ENCODE measurements around the gene TRIM60. TPM values are rescaled to one million over a fixed set of nuclear protein-coding genes. Genes with fewer than 3 reads are reported as not detected.
"Not testable (repeated sequence)": the region's sequence is repeated elsewhere in the genome, so short reads cannot be mapped to it uniquely, and the experiment has no call there.

The TRIM60 gene
- total and polyA plus RNA-seq, 8 donors, result not detected

DNA sequence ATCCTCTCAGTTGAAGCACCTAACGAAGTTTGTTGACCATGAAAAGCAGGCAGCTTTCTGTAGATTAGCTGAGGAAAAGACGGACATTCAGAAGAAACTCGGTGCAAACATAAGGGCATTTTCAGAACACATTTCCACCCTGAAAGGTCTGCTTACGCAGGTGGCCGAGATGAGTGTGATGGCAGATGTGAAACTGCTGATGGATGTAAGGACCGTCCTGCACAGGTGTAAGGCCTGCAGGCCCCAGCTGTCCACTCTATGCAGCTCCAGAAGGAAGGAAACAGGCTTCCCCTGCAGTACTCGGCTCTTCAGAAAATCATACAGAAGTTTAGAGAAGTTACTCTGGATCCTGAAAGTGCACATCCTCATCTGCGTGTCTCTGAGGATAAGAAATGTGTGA lies 20.8 kb upstream of the TRIM60 start:
- ATAC-seq (no peak), DNase-seq (no peak), FAIRE-seq (no peak)
- TF ChIP-seq, protein P1, sequence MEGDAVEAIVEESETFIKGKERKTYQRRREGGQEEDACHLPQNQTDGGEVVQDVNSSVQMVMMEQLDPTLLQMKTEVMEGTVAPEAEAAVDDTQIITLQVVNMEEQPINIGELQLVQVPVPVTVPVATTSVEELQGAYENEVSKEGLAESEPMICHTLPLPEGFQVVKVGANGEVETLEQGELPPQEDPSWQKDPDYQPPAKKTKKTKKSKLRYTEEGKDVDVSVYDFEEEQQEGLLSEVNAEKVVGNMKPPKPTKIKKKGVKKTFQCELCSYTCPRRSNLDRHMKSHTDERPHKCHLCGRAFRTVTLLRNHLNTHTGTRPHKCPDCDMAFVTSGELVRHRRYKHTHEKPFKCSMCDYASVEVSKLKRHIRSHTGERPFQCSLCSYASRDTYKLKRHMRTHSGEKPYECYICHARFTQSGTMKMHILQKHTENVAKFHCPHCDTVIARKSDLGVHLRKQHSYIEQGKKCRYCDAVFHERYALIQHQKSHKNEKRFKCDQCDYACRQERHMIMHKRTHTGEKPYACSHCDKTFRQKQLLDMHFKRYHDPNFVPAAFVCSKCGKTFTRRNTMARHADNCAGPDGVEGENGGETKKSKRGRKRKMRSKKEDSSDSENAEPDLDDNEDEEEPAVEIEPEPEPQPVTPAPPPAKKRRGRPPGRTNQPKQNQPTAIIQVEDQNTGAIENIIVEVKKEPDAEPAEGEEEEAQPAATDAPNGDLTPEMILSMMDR (IDR thresholded peaks at IDR 0.05), result no peak
- Histone ChIP-seq H3K27me3 (no peaks in the 10 kb centered on the region), H3K36me3 (no peaks in the 10 kb centered on the region), H3K27ac (no peak overlapping the region), H3K4me1 (no peaks in the 10 kb centered on the region), H3K9me3 (no peaks in the 10 kb centered on the region), H3K4me3 (no peak overlapping the region)
- 69 to 81% methylated on average over 8 of the region's 8 CpGs for WGBS, 2 donors
- intact Hi-C loops (cut with DNase I), result no loop called here

DNA sequence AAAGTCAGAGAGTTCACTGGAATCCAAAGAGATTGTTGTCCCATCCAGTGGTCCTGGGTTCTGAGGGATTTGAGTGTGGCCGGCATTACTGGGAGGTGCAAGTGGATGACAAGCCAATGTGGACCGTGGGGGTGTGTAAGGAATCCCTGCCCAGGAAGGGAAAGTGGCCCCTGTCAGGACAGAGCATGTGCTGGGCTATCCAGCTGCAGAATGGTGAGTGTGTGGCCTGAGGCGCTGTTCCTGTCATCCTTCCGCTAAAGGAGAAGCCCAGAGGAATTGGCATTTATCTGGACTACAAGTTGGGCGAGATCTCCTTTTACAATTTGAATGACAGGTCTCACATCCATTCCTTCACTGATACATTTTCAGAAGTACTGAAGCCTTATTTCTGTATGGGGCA lies 20.4 kb upstream of the TRIM60 start:
- TF ChIP-seq, protein P1 (IDR thresholded peaks at IDR 0.05), result no peak
- intact Hi-C loops (cut with DNase I), result no loop called here
- no peak for DNase-seq
- no peaks in the 10 kb centered on the region for H3K27me3 ChIP-seq
- no peaks in the 10 kb centered on the region for H3K4me1 ChIP-seq
- H3K4me3 ChIP-seq, result no peak overlapping the region
- H3K36me3 ChIP-seq, result no peaks in the 10 kb centered on the region
- H3K9me3 ChIP-seq, result no peaks in the 10 kb centered on the region
- 73 to 82% methylated on average over 5 of the region's 5 CpGs for WGBS, 2 donors
- no peak for FAIRE-seq
- H3K27ac ChIP-seq, result no peak overlapping the region
- no peak for ATAC-seq

DNA sequence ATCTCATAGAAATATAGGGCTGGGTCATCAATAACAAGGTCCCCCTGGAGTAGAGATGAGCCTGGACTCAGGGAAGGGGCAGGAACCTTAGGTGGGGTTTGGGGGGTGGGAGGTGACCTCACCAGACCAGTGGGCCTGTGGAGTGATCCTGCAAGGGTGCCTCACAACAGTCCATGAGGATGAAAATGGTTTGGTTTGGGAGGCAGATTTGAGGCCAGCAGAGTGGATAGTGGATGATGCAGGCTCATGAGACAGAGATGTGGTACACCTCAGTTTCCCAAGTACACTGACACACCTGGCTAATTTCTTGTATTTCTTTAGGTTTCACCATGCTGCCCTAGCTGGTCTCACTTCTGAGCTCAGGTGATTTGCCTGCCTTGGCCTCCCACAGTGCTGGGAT lies 18.1 kb upstream of the TRIM60 start:
- no peaks in the 10 kb centered on the region for H3K36me3 ChIP-seq
- H3K9me3 ChIP-seq, result no peaks in the 10 kb centered on the region
- DNase-seq, result no peak
- no peak for FAIRE-seq
- no peaks in the 10 kb centered on the region for H3K4me1 ChIP-seq
- TF ChIP-seq, protein P1 (IDR thresholded peaks at IDR 0.05), result no peak
- no peak overlapping the region for H3K27ac ChIP-seq
- ATAC-seq, result no peak
- intact Hi-C loops (cut with DNase I), result no loop called here
- no peak overlapping the region for H3K4me3 ChIP-seq
- no peaks in the 10 kb centered on the region for H3K27me3 ChIP-seq

DNA sequence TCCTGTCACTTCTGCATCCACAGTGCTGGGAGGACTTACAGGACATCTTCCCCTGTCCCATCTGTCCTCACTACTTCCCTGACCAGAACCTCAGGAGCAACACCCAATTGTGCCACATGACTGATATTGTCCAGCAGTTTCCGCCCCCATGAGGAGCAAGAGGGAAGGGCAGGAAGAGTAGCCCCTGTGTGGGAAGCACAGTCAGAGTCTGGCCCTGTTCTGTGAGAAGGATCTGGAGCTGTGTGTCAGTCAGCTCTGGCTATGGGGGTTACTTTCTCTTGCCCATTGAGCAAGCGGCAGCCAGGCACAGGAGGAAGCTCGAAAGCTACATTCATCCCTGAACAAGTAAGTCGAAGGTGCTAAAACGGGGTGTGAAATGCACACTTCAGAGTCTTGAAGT lies 14.8 kb upstream of the TRIM60 start:
- Histone ChIP-seq H3K27ac (no peak overlapping the region), H3K27me3 (no peaks in the 10 kb centered on the region), H3K4me3 (no peak overlapping the region), H3K9me3 (no peaks in the 10 kb centered on the region), H3K36me3 (no peaks in the 10 kb centered on the region), H3K4me1 (no peaks in the 10 kb centered on the region)
- DNase-seq (no peak), ATAC-seq (no peak), FAIRE-seq (no peak)
- intact Hi-C loops (cut with DNase I), result no loop called here
- TF ChIP-seq, protein P1 (IDR thresholded peaks at IDR 0.05), result no peak
- WGBS, 2 donors, result 32 to 52% methylated on average over 5 of the region's 5 CpGs

DNA sequence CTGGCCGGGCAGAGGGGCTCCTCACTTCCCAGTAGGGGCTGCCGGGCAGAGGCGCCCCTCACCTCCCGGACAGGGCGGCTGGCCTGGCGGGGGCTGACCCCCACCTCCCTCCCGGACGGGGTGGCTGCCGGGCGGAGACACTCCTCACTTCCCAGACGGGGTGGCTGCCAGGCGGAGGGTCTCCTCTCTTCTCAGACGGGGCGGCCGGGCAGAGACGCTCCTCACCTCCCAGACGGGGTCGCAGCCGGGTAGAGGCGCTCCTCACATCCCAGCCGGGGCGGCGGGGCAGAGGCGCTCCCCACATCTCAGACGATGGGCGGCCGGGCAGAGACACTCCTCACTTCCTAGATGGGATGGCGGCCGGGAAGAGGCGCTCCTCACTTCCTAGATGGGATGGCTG lies 11.8 kb upstream of the TRIM60 start:
- DNase-seq; H3K4me1 ChIP-seq; FAIRE-seq; H3K9me3 ChIP-seq; intact Hi-C loops (cut with DNase I); H3K27me3 ChIP-seq; ATAC-seq; H3K4me3 ChIP-seq; H3K36me3 ChIP-seq; H3K27ac ChIP-seq: not testable (repeated sequence)
- WGBS, 2 donors, result 90 to 91% methylated on average over 9 to 30 of the region's 30 CpGs

DNA sequence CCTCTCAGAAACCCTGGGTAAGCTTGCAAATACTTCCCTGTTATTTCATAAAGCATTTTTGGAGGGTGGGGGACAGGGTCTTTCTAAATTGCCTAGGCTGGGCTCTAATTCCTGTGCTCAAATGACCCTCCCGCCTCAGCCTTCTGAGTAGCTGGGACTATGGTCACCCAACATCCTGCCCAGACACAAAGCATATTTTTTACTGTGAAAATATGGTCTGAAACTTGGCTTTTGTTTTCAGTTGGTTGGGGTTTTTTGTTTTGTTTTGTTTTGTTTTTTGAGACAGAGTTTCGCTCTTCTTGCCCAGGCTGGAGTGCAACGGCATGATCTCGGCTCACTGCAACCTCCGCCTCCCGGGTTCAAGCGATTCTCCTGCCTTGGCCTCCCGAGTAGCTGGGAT lies 6.0 kb upstream of the TRIM60 start:
- intact Hi-C loops (cut with DNase I); H3K36me3 ChIP-seq; H3K27ac ChIP-seq; H3K4me3 ChIP-seq; DNase-seq; H3K4me1 ChIP-seq; H3K27me3 ChIP-seq; ATAC-seq; H3K9me3 ChIP-seq; FAIRE-seq: not testable (repeated sequence)
- WGBS, 2 donors, result 80 to 88% methylated on average over 8 of the region's 8 CpGs
